HG03432 (cell line): ENCODE data around the gene HK3.

Source experiments
- ATAC-seq: cut with Tn5 transposase; IDR thresholded peaks from one replicate; pipeline ENCODE4 v1.9.1; 2021; ENCODE audit warnings: mild to moderate bottlenecking, moderate library complexity; ENCODE audit not compliant: unreplicated experiment

Gene HK3

DNA sequence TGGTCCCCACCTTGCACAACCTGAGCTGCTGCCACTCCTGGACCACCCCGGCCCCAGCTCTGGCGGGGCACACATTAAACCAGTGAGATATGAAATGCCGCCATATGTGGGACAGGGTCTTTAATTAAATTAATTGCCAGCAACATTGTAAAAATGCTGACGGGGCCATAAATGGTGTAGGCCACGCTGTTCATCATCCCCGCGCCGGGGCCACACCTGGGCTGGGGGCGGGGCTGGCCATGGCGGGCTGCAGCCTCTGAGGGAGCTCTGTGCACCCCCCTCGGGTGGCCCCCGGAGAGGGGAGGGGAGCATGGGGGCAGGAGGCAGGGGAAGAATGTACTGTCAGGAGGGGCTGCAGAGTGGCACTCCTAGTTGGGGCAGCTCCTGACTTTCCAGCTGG, 47.8 kb downstream of the HK3 start:
- ATAC-seq: no peak

DNA sequence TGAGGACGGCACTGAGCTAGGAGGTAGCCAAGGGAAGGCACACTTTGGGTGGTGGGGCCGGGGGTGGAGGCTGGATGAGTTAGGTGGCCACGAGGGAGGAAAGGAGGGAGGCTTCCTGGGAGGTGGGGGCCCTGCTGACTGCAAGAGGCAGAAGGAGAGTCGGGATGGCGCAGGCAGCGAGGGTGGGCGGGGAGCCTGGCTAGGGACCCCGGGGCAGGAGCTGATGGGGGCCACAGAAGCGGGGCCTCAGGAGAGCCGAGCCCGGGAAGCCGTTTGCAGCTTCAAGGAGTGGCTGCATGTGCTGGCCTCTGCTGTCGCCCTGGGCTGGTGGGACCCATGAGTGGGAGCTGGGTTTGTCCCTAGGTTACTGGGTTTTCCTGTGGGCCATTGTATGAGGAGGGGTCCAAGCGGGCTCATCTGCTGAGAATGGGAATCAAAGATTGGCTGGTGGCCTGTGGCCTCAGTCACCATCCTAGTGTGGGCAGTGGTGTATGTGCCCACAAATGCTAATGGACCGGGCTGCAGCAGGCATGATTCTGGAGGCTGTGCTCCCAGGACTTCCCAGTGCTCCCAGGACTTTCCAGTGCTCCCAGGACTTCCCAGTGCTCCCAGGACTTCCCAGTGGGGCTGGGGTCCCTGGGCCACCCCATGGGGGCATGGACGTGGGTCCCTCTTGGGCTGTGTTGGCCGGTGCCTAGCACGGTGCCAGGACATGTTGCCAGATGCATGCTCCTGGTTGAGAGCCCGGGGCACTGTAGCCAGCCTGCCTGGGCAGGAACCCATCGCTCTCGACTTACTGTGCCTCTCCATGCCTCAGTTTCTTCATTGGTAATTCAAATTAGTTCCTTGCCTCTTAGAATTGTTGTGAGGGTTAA, 48.5 kb downstream of the HK3 start:
- no peak for ATAC-seq

DNA sequence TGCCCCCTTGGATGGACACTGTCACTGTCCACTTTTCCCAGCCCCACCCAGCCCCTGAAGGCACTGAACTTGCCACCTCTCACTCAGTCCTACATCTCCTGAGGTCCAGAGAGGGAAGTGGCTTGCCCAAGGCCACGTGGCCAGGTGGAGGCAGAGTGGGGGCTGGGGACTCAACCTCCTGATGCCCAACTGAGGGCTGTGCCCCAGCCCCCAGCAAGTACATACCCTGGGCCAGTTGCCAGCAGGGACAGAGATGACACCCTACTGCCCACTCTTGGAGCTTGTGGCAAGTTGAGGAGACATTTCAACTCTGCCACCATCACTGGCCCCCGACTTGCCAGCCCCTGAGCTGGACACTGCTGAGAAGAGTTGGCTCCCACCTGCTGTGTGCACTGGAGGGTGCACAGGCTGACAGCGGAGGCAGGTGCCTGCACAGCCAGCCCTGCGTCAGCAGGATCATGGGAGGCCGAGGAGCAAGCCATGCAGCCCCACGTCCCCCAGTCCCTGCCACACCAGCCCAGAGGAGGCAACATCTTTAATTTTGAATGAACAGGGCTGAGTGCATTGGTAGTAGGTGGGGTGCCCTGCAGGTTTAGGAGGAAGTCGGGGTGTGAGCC, 49.4 kb downstream of the HK3 start:
- ATAC-seq: no peak

DNA sequence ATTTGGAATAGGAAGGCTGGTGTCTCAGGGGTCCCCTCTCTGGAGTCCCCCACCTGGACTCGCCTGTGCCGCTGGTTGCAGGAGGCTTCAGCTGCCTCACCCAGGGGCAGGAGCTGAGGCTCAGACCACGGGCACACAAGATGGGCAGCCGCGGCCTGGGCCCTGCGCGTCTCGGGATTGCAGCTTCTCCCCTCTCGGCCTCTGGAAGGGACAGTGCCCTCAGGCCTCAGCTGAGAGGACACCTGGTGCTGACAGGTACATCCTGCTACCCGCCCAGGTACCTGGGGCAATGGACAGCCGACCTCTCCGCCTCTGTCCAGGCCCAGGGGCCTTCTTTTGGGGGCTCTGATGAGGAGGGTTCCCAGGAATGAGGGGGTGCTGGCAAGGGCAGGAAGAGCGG, 50.5 kb downstream of the HK3 start:
- no peak for ATAC-seq

DNA sequence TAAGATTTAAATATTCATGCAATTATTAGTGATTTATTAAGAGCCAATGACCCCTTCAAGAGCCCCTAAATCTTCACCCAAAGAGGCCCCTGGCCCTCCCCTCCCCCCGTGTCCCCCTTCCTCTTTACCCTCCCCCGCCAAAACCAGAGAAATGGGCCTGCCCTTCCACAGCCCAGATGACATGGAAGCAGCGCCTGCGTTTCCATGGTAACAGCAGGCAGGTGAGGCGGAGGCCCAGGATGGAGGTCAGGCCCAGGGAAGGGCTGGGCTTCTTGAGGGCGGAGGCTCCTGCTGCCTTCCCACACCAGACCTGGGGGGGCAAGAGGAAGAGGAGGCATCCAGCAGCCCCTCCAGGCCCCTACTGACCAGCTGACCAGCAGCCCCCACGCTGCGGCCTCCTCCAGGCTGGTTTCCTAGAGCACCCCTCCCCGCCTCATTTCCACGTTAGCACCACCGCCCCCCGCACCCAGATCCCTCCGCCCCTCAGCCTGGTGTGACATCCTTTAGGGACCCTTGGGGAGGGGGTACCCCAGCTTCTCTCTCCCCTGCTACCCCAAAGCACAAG, 51.3 kb downstream of the HK3 start:
- ATAC-seq: no peak

DNA sequence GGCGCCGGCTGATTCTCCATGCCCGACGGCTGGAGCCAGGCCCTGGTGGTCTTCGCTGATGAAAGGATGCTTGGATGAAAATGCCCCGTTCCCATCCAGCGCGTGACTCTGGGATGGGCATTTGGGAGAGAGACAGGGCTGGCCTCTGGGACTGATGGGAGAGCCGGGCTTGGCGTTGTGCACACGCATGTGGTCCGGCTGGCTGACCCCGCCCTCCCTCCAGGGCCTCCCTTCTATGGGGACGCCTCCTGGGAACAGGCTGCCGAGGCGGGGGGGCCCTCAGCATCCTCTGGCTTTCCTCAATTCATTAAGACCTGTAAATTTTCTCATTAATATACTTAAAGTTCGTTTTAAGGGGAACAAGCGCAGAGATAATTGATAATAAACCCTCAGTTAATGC, 52.0 kb downstream of the HK3 start:
- ATAC-seq: no peak

DNA sequence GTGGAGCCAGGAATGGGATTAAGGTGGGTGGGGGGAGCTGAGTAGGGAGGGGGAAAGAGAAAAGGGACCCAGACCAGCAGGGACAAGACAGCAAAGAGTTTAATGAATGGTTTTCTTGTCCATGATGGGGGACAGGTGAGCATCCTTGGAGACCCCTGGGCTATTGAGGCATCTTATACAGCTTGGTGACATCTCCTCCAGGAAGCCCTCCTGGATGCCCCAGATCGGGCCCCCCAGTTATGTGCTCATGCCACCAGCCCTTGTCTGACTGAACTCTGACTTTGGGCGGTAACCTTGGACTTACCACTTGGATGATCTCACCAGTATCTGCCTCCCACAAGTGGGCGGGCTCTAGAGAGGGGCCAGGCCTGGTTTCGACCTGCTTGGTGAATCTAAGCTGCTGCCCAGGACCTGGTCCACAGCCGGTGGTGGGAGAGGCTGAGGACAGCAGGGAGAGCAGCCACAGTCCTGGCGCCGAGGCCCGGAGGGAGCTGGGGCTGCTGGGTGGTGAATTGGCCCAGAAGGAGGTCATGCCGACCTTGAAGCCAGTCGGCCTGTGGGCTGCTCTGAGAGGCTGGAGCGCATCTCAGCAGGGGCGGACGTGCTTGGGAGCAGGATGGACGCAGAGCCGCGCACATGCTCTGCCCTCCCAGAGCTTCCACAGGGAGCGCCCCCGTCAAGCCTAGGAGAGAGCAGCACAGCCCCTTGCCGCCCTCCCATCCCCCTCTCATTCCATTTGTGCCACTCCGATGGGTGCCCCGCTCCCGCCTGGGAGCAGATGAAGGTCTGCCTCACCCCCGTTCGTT, 52.6 kb downstream of the HK3 start:
- ATAC-seq: no peak

DNA sequence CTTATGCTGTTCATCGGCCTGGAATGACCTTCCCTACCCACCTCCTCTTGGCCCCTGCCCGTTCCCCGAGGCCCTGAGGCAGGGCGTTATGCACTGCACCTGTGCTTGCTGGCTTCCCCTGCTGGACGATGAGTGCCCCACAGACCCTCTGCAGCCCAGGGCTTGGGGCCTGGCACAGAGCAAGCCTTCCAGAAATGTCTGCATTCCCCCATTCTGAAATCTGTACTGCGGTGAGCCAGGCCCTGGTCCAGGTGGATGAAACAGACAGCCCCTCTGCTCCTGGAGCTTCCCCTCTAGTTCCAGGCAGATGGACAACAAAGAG, 53.8 kb downstream of the HK3 start:
- no peak for ATAC-seq

DNA sequence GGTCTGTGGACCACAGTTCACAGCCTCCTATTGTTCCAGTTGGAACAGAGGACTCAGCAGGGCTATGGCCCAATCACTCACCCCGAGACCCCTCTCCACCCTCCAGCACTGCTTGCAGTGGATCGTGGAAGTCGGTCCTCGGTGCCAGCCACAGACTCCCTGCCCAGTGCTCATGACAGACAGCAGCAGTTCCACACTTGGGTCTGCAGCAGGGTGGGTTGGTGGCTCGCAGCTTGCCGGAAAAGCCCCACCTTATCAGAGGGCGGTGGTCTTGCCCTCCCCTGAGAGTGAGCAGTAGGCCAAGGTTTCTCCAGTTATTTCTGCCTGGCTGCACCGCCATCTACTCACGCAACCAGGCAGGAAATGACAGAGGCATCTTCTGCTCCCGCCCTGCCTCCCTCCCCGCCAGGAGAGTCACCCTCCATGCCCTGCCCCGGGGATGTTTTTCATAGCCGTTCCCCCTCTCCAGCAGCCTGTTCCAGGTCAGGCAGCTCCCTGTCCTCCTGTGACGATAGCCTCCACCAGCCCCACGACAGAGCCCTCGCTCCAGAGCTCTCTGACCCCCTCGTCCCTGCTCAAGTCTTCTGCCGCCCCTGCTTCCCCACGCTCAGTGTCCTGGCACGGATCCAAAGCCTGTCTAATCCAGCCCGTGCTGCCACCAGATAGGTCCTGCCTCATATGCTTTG, 54.3 kb downstream of the HK3 start:
- no peak for ATAC-seq

DNA sequence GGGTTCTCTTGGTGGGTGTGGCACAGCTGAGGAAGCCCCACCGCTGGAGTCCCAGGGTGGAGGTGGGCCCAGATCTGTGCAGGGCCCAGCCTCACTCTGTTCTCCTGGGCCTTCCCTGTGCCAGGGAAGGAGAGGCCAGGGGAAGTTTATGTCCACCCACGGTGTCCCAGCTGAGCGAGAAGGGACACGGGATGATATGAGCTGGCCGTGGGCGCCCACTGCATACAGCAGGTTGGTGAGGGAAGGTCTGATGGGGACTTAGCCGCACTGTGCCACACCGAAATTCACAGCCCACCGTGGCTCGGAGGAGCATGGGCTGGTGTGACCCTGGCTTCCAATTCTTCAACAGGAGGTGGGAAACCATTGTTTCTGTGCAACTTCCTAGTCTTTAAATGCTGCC, 54.9 kb downstream of the HK3 start:
- no peak for ATAC-seq

DNA sequence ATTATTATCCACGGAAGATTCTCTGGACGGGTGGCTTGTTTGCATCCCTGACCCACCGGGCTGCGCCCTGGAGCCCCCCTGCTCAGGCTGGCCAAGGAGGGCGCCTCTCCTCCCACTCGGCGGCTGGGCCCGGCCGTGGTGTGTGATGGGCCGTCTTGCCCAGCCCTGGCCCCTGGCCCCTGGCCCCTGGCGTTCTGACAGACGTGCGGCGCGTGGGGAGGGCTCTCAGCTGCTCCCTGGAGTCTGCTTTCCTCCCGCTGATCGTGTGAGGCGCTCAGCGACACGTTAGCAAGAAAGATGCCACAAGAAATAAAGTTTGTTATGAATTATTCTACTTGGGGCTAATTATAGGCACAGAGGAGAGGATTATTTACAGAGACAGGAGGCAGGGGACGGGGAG, 55.5 kb downstream of the HK3 start:
- ATAC-seq: no peak

DNA sequence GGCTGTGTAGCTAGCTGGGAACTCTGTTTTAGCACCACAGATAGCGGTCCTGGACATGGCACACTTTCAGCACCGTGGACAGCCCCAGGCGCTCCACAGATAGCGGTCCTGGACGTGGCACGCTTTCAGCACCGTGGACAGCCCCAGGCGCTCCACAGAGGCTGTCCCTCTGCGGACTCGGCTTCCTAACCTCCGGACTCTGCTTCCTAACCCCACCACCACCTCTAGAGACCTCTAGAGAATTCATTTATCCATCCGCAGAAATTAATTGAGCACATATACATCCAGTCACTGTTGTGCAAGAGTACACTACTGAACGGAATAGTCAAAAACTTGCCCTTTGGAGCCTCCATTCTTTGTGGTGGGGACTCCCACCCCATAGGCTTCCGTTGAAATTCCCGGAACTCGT, 61.4 kb downstream of the HK3 start:
- no peak for ATAC-seq

DNA sequence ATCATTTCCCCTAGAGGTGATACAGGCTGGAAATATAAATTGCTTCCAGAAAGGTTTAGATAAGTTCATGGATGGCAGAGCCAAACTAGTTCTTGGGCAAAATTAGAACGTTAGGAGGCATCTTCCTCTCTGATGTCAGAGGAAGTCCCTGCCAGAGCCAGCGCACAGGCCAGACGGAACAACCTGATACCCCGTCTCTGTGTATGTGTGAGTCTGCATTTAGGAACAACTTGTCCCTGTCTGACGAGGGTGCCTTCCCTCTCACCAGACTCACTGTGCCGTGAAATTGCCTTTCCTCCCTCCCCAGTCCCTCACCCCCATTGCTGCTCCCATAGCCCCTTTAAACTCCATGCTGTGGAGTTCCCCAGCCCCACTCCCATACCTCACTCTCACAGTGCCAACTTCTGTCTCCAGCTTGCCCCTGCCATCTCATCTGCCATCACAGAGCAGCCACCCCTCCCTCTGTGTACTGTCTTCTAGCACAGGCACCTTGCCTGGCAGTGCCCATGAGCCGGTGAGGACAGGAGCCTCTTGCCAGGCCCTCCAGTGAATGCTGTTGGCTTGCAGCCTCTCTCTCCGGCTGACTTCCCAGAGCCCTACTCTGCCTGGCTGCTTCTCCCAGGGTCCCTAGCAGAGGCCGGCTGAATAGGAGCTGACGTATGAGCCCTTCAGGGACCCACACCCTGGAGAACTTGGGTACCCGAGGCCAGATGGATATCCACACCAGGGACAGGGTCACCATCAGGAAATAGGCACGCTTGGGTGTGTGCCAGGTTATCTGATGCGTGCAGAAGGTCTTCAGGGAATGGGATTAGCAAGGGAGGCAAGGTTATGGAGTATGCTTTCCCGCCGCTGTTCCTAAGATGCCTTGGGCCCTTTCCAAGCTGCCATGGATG, 62.1 kb downstream of the HK3 start:
- ATAC-seq: no peak

DNA sequence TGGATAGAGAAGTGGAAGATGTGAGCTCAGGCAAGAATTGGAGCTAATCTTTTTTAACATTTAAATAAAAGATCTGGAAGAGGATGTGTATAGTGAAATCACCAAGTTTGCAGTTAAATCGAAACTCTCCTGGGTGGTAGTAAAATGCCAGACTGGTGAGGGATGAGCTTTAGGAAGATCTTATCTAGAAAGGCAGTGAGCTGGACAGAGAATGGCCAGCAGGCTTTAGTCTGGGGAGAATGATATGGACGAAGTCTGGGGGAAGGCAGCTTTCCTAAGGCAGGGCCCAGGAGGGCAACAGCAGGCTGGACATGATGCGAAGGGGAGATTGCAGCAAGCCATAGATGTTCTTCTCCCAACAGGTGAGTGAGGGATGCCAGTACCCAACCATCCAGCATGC, 63.2 kb downstream of the HK3 start:
- no peak for ATAC-seq

DNA sequence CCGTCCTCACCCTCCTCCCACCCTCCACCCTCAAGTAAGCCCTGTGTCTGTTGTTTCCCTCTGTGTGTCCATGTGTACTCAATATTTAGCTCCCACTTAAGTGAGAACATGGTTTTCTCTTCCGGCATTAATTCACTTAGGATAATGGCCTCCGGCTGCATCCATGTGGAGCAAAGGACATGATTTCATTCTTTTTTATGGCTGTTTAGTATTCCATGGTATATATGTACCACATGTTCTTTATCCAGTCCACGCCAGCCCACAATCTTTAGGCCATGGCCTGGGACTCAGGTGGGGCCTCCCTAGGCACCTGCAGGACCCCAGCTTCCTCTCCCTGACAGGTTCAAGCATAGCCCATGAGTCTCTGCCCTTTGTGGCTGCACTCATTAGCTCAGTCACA, 65.9 kb downstream of the HK3 start:
- ATAC-seq: no peak

DNA sequence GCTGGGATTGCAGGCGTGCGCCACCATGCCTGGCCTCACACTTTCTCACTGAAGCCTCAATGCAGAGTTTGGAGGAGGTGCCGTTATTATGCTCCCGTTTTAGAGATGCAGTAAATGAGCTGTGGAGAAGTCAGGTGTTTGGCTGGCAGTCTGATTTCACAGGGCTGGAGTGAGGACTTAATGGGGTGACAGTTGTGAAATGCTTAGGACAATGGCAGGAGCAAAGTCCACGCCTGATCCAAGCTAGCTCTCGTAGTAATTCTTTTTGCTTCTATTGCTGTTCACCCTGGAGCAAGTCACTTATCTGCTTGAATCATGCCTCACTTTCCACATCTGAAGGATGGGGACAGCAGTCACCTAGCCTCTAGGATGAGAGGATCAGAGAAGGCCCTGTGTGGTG, 67.0 kb downstream of the HK3 start:
- no peak for ATAC-seq

DNA sequence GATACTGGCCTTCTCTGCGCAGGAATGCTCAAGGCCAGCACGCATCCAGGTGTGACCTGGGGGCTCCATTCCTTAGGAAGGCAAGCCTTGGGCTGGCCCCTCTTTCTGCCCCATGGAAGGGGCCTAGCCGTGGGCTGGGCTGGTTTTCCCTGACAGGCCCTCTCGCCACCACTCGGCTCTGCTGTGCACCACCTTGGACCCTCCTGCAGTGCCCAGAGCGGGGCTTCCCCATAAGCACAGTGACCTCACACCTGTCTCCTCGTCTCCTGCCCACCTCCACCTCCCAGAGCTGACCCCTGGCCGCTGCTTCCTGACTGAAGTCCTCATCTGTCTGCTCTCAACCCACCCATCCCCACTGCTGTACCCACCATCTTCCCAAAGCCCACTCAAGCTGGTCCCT, 67.7 kb downstream of the HK3 start:
- no peak for ATAC-seq

DNA sequence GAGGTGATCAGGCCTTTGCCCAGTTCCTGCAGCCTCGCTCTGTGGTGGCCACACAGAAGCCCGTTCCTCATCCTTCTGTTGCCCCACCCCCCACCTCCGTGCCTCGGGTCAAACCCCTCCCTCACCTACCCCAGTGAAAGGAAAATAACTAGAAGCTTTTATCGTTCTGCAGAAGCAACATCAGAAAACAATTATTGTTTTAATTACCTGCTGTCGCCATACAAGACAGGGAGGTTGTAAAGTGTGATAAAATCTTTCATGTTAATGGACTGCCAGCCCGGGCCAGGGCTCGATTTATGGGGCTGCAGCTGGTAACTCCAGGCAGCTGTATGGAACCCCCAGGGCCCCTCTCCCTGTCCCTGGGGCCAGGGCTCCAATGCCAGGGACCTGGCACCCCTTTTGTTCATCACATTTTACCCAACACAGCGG, 68.1 kb downstream of the HK3 start:
- no peak for ATAC-seq
